ENCODE data around the gene CTAGE9.
"Not testable (repeated sequence)": the region's sequence is repeated elsewhere in the genome, so short reads cannot be mapped to it uniquely, and the experiment has no call there.

Gene CTAGE9

GRCh38 chr6:131710917-131711316, at the start of gene CTAGE9:
Gene CTAGE9, minus strand, starts transcription at chr6:131711017. Its CDS starts 0 bp downstream, at chr6:131711017.
- DNase-seq, result not testable (repeated sequence)

- DNase-seq, result no peak
Measured at GRCh38 chr6:131758920-131759319, 48.1 kb upstream of the CTAGE9 start.

- DNase-seq, result no peak
Measured at GRCh38 chr6:131756039-131756438, 45.2 kb upstream of the CTAGE9 start.

- no peak for DNase-seq
Measured at GRCh38 chr6:131755597-131755996, 44.8 kb upstream of the CTAGE9 start.

GRCh38 chr6:131754715-131755567, 44.1 kb upstream of the CTAGE9 start:
- no peak for DNase-seq

- DNase-seq, result no peak
Measured at GRCh38 chr6:131754088-131754487, 43.3 kb upstream of the CTAGE9 start.

GRCh38 chr6:131751012-131751715, 40.3 kb upstream of the CTAGE9 start:
- DNase-seq, result not testable (repeated sequence)

GRCh38 chr6:131749023-131749422, 38.2 kb upstream of the CTAGE9 start:
- DNase-seq, result no peak

- DNase-seq, result no peak
Measured at GRCh38 chr6:131747821-131748353, 37.1 kb upstream of the CTAGE9 start.

GRCh38 chr6:131745476-131745875, 34.7 kb upstream of the CTAGE9 start:
- no peak for DNase-seq

- peak; percentile 15 for DNase-seq
Measured at GRCh38 chr6:131744432-131745287, 33.8 kb upstream of the CTAGE9 start.

GRCh38 chr6:131741688-131742393, 31.0 kb upstream of the CTAGE9 start:
- no peak for DNase-seq

- no peak for DNase-seq
Measured at GRCh38 chr6:131740161-131740560, 29.3 kb upstream of the CTAGE9 start.

- no peak for DNase-seq
Measured at GRCh38 chr6:131739136-131739535, 28.3 kb upstream of the CTAGE9 start.

- DNase-seq, result no peak
Measured at GRCh38 chr6:131736811-131737210, 26.0 kb upstream of the CTAGE9 start.

GRCh38 chr6:131736003-131736596, 25.3 kb upstream of the CTAGE9 start:
- DNase-seq, result no peak

- no peak for DNase-seq
Measured at GRCh38 chr6:131733376-131734016, 22.7 kb upstream of the CTAGE9 start.

- DNase-seq, result no peak
Measured at GRCh38 chr6:131731224-131731623, 20.4 kb upstream of the CTAGE9 start.

- DNase-seq, result no peak
Measured at GRCh38 chr6:131730264-131730663, 19.4 kb upstream of the CTAGE9 start.

- no peak for DNase-seq
Measured at GRCh38 chr6:131729550-131729949, 18.7 kb upstream of the CTAGE9 start.

GRCh38 chr6:131728296-131728939, 17.6 kb upstream of the CTAGE9 start:
- no peak for DNase-seq
